G401 (cell line): ENCODE data around the gene MYO5B. TPM values are rescaled to one million over a fixed set of nuclear protein-coding genes. Genes with fewer than 3 reads are reported as not detected.

ENCODE experiments used
- DNase-seq: peaks from one replicate; pipeline ENCODE4 v3.0.0-alpha.2; 2015; ENCODE audit warnings: low spot score
- in situ Hi-C: cut with HindIII; loops from 2 replicates; pipeline ENCODE4 v1.10.0; 2016; ENCODE audit warnings: low sequenced_read_pairs, mixed read lengths
- total RNA-seq: library from RNA; depleted of rRNA; stranded (reverse); fragments of >200 nt; shearing (Covaris generic); gene quantifications from 2 replicates; pipeline ENCODE4 v1.2.3, GENCODE V29; 2014

The MYO5B gene
- total RNA-seq, 1 experiment from 2014 or later = not detected

GRCh38 chr18:50006470-50007046 is 188.4 kb downstream of the MYO5B start:
- DNase-seq = no peak
- in situ Hi-C loops = no loop called here

DNA sequence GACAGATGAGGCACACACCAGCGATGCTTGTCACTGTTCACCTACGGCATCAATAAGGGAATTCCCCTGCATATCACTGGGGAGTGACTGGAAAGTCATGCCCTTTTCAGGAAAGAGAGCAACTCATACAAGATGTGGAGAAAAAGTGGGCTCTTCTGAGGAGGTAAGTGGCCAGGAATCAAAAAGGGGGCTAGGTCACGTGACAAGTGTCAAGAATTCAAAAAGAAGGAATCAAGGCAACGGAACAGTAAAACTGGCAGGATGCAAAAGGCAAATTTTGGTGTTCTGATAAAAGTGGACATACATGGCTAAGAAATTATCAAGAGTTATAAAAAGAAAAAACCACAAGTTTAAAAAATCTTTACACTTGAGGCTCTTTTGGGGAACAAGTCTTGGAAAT is 190.9 kb downstream of the MYO5B start:
- in situ Hi-C loops = no loop called here
- no peak for DNase-seq

DNA sequence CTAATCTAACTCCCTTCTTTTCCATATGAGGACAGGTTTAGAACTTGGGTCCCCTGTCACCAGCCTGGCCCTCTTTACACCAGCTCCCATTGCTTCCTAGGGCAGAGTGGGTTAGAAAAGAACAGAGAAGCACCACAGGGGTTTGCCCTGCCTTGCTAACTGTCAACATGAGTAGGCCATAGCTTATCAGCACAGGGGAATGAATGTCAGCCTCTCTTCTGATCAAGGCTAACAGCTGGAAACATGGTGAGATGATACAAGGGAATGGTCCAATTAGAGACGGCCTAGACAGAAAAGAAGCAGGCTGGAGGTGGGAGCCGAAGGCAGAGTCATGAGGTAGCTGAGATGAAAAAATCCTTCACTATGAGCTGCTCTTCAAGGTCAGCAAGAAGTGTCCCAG is 192.2 kb downstream of the MYO5B start:
- in situ Hi-C loops = no loop called here
- no peak for DNase-seq

DNA sequence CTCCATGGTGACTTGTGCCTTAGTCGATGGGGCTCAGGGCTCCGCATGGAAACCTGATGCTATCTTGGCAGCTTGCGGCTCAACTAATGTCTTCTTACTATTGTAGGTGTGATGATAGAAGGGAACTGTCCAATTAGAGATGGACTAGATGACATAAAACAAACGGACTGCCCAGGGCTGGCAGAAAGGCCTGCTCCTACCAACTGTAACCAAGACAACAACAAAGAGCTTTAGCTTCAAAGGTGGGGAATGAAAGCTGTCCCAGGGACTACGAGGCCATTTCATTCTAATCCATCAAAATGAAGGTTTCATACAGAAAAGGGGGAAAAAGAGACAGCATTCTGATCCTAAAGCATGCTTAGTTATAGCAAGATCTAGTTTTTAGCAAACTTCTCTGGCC is 194.7 kb downstream of the MYO5B start:
- no peak for DNase-seq
- in situ Hi-C loops = no loop called here

DNA sequence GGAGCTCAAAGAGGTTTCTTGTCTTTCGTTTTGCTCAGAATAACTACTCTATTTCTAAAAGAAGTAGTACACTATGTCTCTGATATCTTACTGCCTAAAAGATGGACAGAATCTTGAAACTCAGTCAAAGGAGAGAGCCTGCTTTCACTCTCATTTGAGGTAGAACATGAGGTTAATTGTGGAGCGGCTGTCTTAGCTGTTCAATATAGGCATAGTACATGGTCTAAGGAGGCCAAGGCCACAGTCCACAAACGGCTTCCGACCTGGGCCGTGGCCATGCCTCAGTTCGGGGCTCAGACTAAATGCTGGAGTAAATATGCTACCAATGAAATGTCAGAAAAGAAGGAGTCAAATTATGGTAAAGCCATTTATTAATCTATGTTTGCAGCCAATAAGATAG is 195.8 kb downstream of the MYO5B start:
- no peak for DNase-seq
- in situ Hi-C loops = no loop called here

DNA sequence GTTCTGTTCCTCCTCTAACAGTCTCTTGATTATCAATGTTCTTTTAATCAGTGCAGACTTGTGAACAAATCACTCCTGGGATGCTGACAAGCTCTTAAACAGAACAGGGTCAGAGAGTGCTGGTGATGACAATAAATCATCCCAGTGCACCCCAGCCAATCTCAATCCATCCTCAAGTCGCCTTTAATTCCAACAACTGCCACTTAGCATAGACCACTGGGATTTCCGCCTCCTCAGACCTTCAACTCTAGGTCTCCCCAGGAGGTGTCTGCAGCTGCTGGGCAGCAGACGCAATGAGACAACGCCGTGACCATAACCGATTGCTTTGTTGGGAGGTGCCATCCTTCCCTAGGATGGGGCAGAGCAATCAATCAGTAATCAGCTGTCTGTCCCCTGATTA is 197.4 kb downstream of the MYO5B start:
- no peak for DNase-seq
- in situ Hi-C loops = no loop called here

DNA sequence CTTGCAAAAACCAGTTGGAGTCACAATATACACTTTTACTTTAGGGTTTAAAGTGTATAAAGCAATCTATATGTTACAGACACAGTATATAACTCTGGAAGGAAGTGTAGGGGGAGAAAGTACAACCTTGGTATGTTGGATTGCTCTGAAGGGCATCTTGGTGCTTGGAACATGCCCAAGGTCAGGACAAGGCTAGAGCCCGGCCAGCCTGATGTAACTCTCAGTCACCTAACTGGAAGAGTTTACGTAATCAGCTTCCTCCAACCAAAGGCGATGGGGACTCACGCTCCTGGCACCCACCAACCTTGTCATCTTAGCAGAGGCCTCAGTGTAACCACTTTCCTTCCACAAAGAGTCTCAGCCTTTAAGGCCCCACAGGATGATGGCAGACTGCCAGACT is 200.5 kb downstream of the MYO5B start:
- in situ Hi-C loops = no loop called here
- DNase-seq = no peak

DNA sequence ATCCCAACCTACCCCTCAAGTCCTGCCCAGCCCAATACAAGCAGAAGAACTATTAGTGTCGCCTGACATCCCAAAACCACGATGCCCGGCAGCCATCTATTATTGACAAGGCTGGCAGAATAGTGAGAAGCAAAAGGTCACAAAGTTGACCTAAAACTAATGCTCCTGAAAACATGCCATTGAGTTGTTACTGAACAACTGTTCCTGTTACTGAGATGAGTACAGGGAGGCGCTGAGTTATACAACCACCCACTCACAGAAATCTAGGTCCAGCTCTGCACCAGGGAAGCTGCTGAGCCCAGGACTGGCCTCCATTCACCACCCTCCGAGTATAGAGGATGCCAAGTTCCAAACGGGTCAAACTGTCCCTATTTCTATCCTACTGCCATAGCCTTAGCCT is 201.6 kb downstream of the MYO5B start:
- in situ Hi-C loops = no loop called here
- no peak for DNase-seq

DNA sequence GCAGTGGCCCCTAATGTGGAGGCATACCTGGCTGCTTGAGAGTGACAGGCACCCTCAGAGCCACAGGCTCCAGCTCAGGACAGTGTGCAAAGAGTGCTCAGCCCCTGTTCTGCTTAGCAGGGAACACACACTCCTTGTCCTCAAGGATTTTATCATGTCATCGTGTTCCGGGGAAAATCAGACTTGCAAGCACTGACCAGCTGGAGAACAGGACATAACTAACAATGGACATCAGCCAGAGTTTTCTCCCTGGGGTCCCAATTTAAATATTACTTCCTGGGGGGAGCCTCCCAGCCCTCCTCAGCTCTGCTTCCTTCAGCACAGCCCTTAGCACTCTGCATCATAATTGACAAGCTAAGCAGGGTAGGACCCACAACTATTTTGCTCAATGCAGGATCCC is 206.2 kb downstream of the MYO5B start:
- in situ Hi-C loops = no loop called here

DNA sequence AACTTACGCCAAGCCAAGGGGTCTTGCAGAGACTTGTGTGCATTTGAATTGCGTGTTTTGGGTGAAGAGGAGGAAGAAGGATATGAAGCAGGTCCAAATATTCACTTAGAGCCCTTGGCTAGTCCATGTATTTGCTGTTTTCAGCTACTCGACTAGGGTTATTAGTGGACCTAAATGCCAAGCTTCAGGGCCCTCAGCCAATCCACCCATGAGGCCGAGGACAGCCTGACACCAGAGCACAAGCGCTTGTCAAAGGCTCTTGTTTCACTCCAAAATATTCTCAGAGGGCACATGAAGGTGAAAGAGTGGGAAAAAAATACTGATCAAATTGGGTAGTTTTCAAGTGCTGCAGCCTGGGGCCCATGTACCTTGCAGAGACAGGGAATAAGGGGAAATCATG is 206.8 kb downstream of the MYO5B start:
- peak; percentile 56 for DNase-seq
- in situ Hi-C loops = no loop called here

More for the DNA sequence above, 206.2 kb downstream of the MYO5B start:
- DNase-seq = no peak

DNA sequence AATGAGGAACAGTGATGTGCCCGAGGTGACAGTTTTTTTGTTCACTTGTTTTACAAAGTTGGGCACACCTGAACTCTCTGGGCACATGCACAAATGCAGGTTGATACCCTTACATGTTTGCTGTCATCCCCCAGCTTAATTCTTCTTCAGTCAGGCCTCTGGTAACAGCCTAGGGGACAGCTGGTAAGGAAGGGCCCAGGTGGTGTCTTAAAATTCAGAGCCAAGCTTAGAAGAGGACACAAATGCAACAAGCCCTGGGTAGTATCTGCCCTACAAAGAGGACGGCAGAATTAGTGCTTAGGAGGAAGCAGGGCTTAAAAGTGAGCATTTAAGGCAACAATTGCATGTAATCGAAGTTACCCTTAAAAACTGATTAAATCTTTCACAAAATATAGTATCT is 209.7 kb downstream of the MYO5B start:
- in situ Hi-C loops = no loop called here
- peak; percentile 84 for DNase-seq

DNA sequence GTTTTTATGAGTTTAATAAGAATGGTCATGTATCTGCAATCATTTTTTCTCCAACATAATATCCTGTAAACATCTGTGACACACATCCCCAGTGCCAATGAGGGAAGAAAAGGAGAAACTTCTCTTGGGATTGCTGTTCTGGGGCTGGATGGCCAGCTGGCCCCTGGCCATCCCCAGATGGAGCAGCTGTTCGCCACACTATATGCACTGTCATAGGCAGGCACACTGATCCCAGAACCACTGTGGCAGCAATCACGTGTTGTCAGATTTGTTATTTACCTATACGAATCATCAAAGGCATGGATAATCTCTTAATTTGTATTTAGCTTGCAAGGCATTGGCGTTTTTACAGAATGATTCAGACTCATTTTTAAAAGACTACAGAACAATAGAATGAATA is 214.1 kb downstream of the MYO5B start:
- in situ Hi-C loops = no loop called here

GRCh38 chr18:49976795-49977560 is 218.0 kb downstream of the MYO5B start:
- in situ Hi-C loops = no loop called here

More for the DNA sequence above, 214.1 kb downstream of the MYO5B start:
- DNase-seq = no peak

GRCh38 chr18:49976001-49976400 is 218.9 kb downstream of the MYO5B start:
- in situ Hi-C loops = no loop called here
- DNase-seq = no peak

More at GRCh38 chr18:49976795-49977560, 218.0 kb downstream of the MYO5B start:
- DNase-seq = peak; percentile 93

- no peak for DNase-seq
- in situ Hi-C loops = loop anchor here (25.0 kb wide), 1 partner anchor 213 kb away; the partner anchor contains the start of gene MYO5B
Measured at GRCh38 chr18:49974079-49974478, 220.9 kb downstream of the MYO5B start.

- in situ Hi-C loops = loop anchor here (25.0 kb wide), 1 partner anchor 214 kb away; the partner anchor contains the start of gene MYO5B
- no peak for DNase-seq
Measured at GRCh38 chr18:49973592-49973991, 221.4 kb downstream of the MYO5B start.

- in situ Hi-C loops = loop anchor here (25.0 kb wide), 1 partner anchor 215 kb away; the partner anchor contains the start of gene MYO5B
- DNase-seq = no peak
Measured at GRCh38 chr18:49972535-49972934, 222.4 kb downstream of the MYO5B start.

GRCh38 chr18:49971462-49971861 is 223.5 kb downstream of the MYO5B start:
- DNase-seq = no peak
- in situ Hi-C loops = loop anchor here (25.0 kb wide), 1 partner anchor 216 kb away; the partner anchor contains the start of gene MYO5B

- DNase-seq = no peak
- in situ Hi-C loops = loop anchor here (25.0 kb wide), 1 partner anchor 217 kb away; the partner anchor contains the start of gene MYO5B
Measured at GRCh38 chr18:49970319-49970718, 224.6 kb downstream of the MYO5B start.

GRCh38 chr18:49968644-49969309 is 226.2 kb downstream of the MYO5B start:
- in situ Hi-C loops = loop anchor here (25.0 kb wide), 1 partner anchor 219 kb away; the partner anchor contains the start of gene MYO5B

More at GRCh38 chr18:49968644-49969309, 226.2 kb downstream of the MYO5B start:
- no peak for DNase-seq
